Heart right ventricle (tissue), 16 donors: ENCODE data around the gene GOSR2. TPM values are rescaled to one million over a fixed set of nuclear protein-coding genes. Genes with fewer than 3 reads are reported as not detected.
A peak's percentile ranks its signal among the peaks of the same experiment; 100 is the strongest.

Experiments used
- ATAC-seq, 8 donors: fragments of 200-7000 bp; cut with Tn5 transposase; one replicate each; pipeline ENCODE4 v1.9.1; 2020; ENCODE audit warnings: mild to moderate bottlenecking in 8 of 8, moderate library complexity in 8 of 8, moderate number of reproducible peaks in 1 of 8
- DNase-seq, 2 donors: peaks; one replicate each; pipeline ENCODE4 v3.0.0-alpha.2; 2020
- H3K27ac ChIP-seq, 10 donors: fragments of 200-600 bp; sonication (generic) in 2 of 10; one replicate each; pipeline versions ENCODE4 v1.5.0 to v1.8.0; 2020 to 2022; ENCODE audit warnings: mild to moderate bottlenecking in 3 of 10
- H3K27me3 ChIP-seq, 7 donors: fragments of 200-600 bp; one replicate each; pipeline ENCODE4 v1.8.0; 2021 to 2022; ENCODE audit warnings: mild to moderate bottlenecking in 2 of 7
- H3K36me3 ChIP-seq, 9 donors: fragments of 200-600 bp; sonication (generic) in 1 of 9; one replicate each; pipeline versions ENCODE4 v1.5.0 to v1.8.0; 2020 to 2022; ENCODE audit warnings: mild to moderate bottlenecking in 2 of 9
- H3K4me1 ChIP-seq, 9 donors: fragments of 200-600 bp; sonication (generic) in 1 of 9; one replicate each; pipeline versions ENCODE4 v1.5.0 to v1.8.0; 2020 to 2022; ENCODE audit warnings: mild to moderate bottlenecking in 4 of 9
- H3K4me3 ChIP-seq, 10 donors: fragments of 200-600 bp; sonication (generic) in 2 of 10; one replicate each; pipeline versions ENCODE4 v1.5.0 to v1.8.0; 2020 to 2022; ENCODE audit warnings: mild to moderate bottlenecking in 7 of 10, moderate library complexity in 2 of 10
- H3K9me3 ChIP-seq, 11 donors: fragments of 200-600 bp in 10 of 11; sonication (generic) in 2 of 11; one replicate each; pipeline versions ENCODE4 v1.5.0 to v1.8.0; 2013 to 2022; ENCODE audit warnings: mild to moderate bottlenecking in 2 of 11, control low read depth in 1 of 11, moderate library complexity in 1 of 11
- CTCF ChIP-seq, 9 donors: fragments of 200-600 bp; sonication (generic) in 2 of 9; IDR thresholded peaks; one replicate each; pipeline versions ENCODE4 v1.5.0 to v1.8.0; 2021 to 2022; ENCODE audit warnings: antibody characterized with exemption in 9 of 9, mild to moderate bottlenecking in 5 of 9, moderate library complexity in 1 of 9
- WGBS, 2 donors: extraction: QIAGEN DNeasy Blood & Tissue Kit; methylation state at CpG; one replicate each; pipeline ENCODE4 v1.1.7; 2013; ENCODE audit warnings: inconsistent platforms in 1 of 2; 5-methylcytosine and 5-hydroxymethylcytosine counted together
- intact Hi-C, 10 donors: fragments of 100-400 bp; cut with DNase I; formaldehyde crosslinking; loops; one replicate each; pipeline versions ENCODE4 v1.11.1 to v1.14.2; 2022
- polyA plus RNA-seq, 2 donors: library from polyadenylated mRNA; stranded (reverse); fragments of 200-250 nt; gene quantifications; one replicate each; pipeline ENCODE4 v1.2.3, GENCODE V29; 2013
- total RNA-seq, 10 donors: library from RNA; stranded (reverse); fragmentation: NEBNext Ultra II Directional in 3 of 10; extraction: Animal tissue kit (Norgen Biotek cat#: 25700) in 3 of 10; gene quantifications; one replicate each; pipeline versions ENCODE4 v1.2.1 to v1.2.4, GENCODE V29; 2021 to 2023
- donor health status: Arrhythmogenic right ventricular cardiomyopathy.
- donor health status: ischemic (EF 13 %, LVEDD 7.1; RV severe dilation, severe dysfunction).
- donor health status: healthy with polysubstance abuse.
- donor health status: DM: no; HTN: yes; CAD: no.
- donor health status: DM: no; HTN: no; CAD: no.
- donor health status: ischemic (EF 25% LVEDD 6.9; RV normal size, moderate dysfunction).
- donor health status: ischemic (EF 25% LVEDD 5.7; RV mildly dilated, moderate dysfunction).
- donor health status: healthy.
- donor health status: DM: yes; HTN: yes; CAD: no.
- donor health status: Ischemic cardiomyopathy.
- donor health status: ischemic (EF 35%, LVEDD 5.7; RV mildly dilated, moderate dysfunction).
- donor health status: nonischemic (EF 11% LVEDD 7.7; RV severe dilation, severe dysfunction).
- donor health status: DM: yes; HTN: yes; CAD: no.
- donor health status: PGD.
- donor health status: ischemic (EF 29% LVEDD 5.4; RV normal size, mild dysfunction).
- donor health status: nonischemic (EF 23%, LVEDD 6.1; RV moderate dilation, normal function).

GOSR2 gene
- total and polyA plus RNA-seq, 12 donors, result 20.3 to 47.3 (median 40.0) TPM

- Histone ChIP-seq H3K27ac (peak overlapping the region in 1 of 10 donors; percentile 87), H3K36me3 (no peaks in the 10 kb centered on the region), H3K27me3 (no peaks in the 10 kb centered on the region), H3K4me3 (no peak overlapping the region), H3K4me1 (peaks cover 0 to 41% (median 3%) of the 10 kb centered on the region in 9 donors), H3K9me3 (no peaks in the 10 kb centered on the region)
- TF ChIP-seq CTCF (IDR thresholded peaks at IDR 0.05), result no peak
- 83 to 86% methylated on average over 13 of the region's 13 CpGs for WGBS, 2 donors
- DNase-seq (no peak), ATAC-seq (no peak)
- intact Hi-C loops, result no loop called here
Measured at GRCh38 chr17:46875849-46876352, 47.1 kb upstream of the GOSR2 start.

DNA sequence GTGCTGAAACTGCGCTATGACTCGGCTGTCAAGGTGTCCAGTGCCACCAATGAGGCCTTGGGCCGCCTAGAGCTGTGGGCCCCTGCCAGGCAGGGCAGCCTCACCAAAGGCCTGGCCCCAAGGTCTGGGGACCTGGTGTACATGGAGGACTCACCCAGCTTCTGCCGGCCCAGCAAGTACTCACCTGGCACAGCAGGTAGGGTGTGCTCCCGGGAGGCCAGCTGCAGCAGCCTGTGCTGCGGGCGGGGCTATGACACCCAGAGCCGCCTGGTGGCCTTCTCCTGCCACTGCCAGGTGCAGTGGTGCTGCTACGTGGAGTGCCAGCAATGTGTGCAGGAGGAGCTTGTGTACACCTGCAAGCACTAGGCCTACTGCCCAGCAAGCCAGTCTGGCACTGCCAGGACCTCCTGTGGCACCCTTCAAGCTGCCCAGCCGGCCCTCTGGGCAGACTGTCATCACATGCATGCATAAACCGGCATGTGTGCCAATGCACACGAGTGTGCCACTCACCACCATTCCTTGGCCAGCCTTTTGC, 46.5 kb upstream of the GOSR2 start:
- peak overlapping the region in 1 of 10 donors; percentile 87 for H3K27ac ChIP-seq
- no peak for ATAC-seq
- intact Hi-C loops, result no loop called here

DNA sequence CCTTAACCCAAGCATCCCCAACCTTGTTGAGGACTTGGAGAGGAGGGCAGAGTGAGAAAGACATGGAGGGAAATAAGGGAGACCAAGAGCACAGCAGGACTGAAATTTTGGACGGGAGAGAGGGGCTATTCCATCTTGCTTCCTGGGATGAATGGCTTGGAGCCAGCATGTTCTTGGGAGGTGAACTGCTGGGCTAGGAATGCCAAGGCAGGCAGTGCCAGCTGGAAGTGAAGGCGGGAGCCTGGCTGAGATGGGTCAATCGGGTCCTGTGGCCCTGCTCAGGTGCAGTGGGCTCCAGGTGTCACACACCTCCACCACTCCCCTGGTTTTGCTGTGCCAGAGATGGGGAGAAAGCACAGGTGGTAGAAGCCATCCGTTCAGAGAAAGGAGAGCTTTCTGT, 46.0 kb upstream of the GOSR2 start:
- DNase-seq (no peak), ATAC-seq (no peak)
- no peak for TF ChIP-seq CTCF (IDR thresholded peaks at IDR 0.05)
- peaks cover 0 to 41% (median 3%) of the 10 kb centered on the region in 9 donors for H3K4me1 ChIP-seq
- H3K4me3 ChIP-seq, result no peak overlapping the region
- no peaks in the 10 kb centered on the region for H3K36me3 ChIP-seq
- no peaks in the 10 kb centered on the region for H3K27me3 ChIP-seq
- 82 to 83% methylated on average over 4 of the region's 4 CpGs for WGBS, 2 donors
- H3K27ac ChIP-seq, result peak overlapping the region in 1 of 10 donors; percentile 87
- intact Hi-C loops, result no loop called here
- no peaks in the 10 kb centered on the region for H3K9me3 ChIP-seq

More for the DNA sequence above, 46.5 kb upstream of the GOSR2 start:
- no peaks in the 10 kb centered on the region for H3K36me3 ChIP-seq
- no peaks in the 10 kb centered on the region for H3K27me3 ChIP-seq
- H3K4me1 ChIP-seq, result peaks cover 0 to 41% (median 3%) of the 10 kb centered on the region in 9 donors
- H3K9me3 ChIP-seq, result no peaks in the 10 kb centered on the region
- no peak overlapping the region for H3K4me3 ChIP-seq
- TF ChIP-seq CTCF (IDR thresholded peaks at IDR 0.05), result peak in 2 of 9 donors; percentile 8 to 9
- no peak for DNase-seq
- 68 to 73% methylated on average over 12 of the region's 12 CpGs for WGBS, 2 donors

- H3K4me1 ChIP-seq, result peaks cover 0 to 41% (median 3%) of the 10 kb centered on the region in 9 donors
- DNase-seq, result peak in 1 of 2 donors; percentile 33
- peaks cover 0 to 1% (median 0%) of the 10 kb centered on the region in 7 donors for H3K27me3 ChIP-seq
- TF ChIP-seq CTCF (IDR thresholded peaks at IDR 0.05), result no peak
- no peak overlapping the region for H3K4me3 ChIP-seq
- peak in 5 of 8 donors; percentile 18 to 44 (median 38) for ATAC-seq
- no peaks in the 10 kb centered on the region for H3K36me3 ChIP-seq
- H3K27ac ChIP-seq, result peak overlapping the region in 6 of 10 donors; percentile 12 to 87 (median 23)
- WGBS, 2 donors, result 67 to 76% methylated on average over 6 of the region's 6 CpGs
- intact Hi-C loops, result no loop called here
- no peaks in the 10 kb centered on the region for H3K9me3 ChIP-seq
Measured at GRCh38 chr17:46877466-46877865, 45.5 kb upstream of the GOSR2 start.
